Measurements from ENCODE around the gene TSHZ2. TPM values are rescaled to one million over a fixed set of nuclear protein-coding genes. Genes with fewer than 3 reads are reported as not detected.

Gene TSHZ2
- total and polyA plus RNA-seq, 2 of the 4 experiments (the other 2 are of a cell fraction), result under 0.01 to 0.02 TPM

GRCh38 chr20:53498341-53498740, 526.2 kb downstream of the TSHZ2 start:
- Histone ChIP-seq H3K18ac (ENCODE audit: low read depth, low read length) (no peak overlapping the region), H2BK120ac (ENCODE audit: low read depth, low read length) (no peak overlapping the region), H4K91ac (ENCODE audit: insufficient read depth, low read depth, low read length) (no peak overlapping the region), H2AFZ (replicated peaks; ENCODE audit: low read length, poor library complexity) (no peak overlapping the region), H3K56ac (ENCODE audit: extremely low read depth, insufficient read depth, low read length) (no peak overlapping the region), H3K9ac (ENCODE audit: low read depth, low read length) (no peak overlapping the region), H2BK15ac (ENCODE audit: low read depth, low read length) (no peak overlapping the region), H2AK9ac (replicated peaks; ENCODE audit: low read depth, low read length, poor library complexity) (no peak overlapping the region), H3K9me1 (ENCODE audit: insufficient read depth, low read length) (no peaks in the 10 kb centered on the region), H3K9me3 (ENCODE audit: control insufficient read depth, insufficient read depth, low read length) (no peaks in the 10 kb centered on the region), H3K4ac (ENCODE audit: low read depth, low read length) (no peak overlapping the region), H4K8ac (ENCODE audit: low read depth in 2 of 2, low read length in 2 of 2) (no peak overlapping the region), H3K4me3 (ENCODE audit: insufficient read depth, low read depth, low read length) (no peak overlapping the region), H3K27ac (ENCODE audit: insufficient read depth, low read length) (no peak overlapping the region), H3K27me3 (ENCODE audit: control insufficient read depth, insufficient read depth, low read length) (no peaks in the 10 kb centered on the region), H3K14ac (replicated peaks; ENCODE audit: low read depth, low read length) (no peak overlapping the region), H4K5ac (ENCODE audit: low read depth, low read length) (no peak overlapping the region), H3K36me3 (ENCODE audit: control insufficient read depth, insufficient read depth, low read length) (no peaks in the 10 kb centered on the region), H3K23ac (ENCODE audit: low read depth, low read length) (no peak overlapping the region), H3K79me1 (ENCODE audit: low read depth in 1 of 2, low read length in 2 of 2) (no peaks in the 10 kb centered on the region), H3K4me1 (ENCODE audit: control insufficient read depth, insufficient read depth, low read length) (no peaks in the 10 kb centered on the region), H2BK20ac (ENCODE audit: low read depth, low read length) (no peak overlapping the region), H2AK5ac (ENCODE audit: low read depth, low read length) (no peak overlapping the region), H3K4me2 (ENCODE audit: low read depth, low read length) (no peak overlapping the region), H2BK5ac (ENCODE audit: low read depth, low read length, poor library complexity, severe bottlenecking) (no peak overlapping the region), H4K20me1 (ENCODE audit: insufficient read depth, low read length) (no peaks in the 10 kb centered on the region)
- no peak for ATAC-seq (ENCODE audit: low read depth)
- in situ Hi-C loops (cut with MboI; ENCODE audit: low sequenced_read_pairs) (no loop called here), dilution Hi-C loops (cut with HindIII; ENCODE audit: low sequenced_read_pairs, unreplicated experiment) (no loop called here), intact Hi-C loops (cut with micrococcal nuclease) (no loop called here)
- 67% methylated on average over 1 of the region's 5 CpGs; no CpG with 5 or more reads in 1 of the 2 experiments for WGBS, 2 experiments (ENCODE audit: extremely low coverage in 2 of 2, insufficient read length in 1 of 2)
- ChIA-PET POLR2A (ENCODE audit: unreplicated experiment) (no interaction called here), CTCF (no interaction called here)
- no peak for DNase-seq
- TF ChIP-seq FOS (IDR thresholded peaks at IDR 0.05; ENCODE audit: low read depth, low read length) (no peak), SMC3 (IDR thresholded peaks at IDR 0.05; ENCODE audit: low read depth, low read length) (no peak), NFE2L2 (IDR thresholded peaks at IDR 0.05; ENCODE audit: low read depth, low read length) (no peak), CHD1 (IDR thresholded peaks at IDR 0.05; ENCODE audit: low read depth, low read length) (no peak), MXI1 (IDR thresholded peaks at IDR 0.05; ENCODE audit: borderline replicate concordance, low read depth, low read length) (no peak), BHLHE40 (IDR thresholded peaks at IDR 0.05; ENCODE audit: low read depth, low read length) (no peak), ELK1 (IDR thresholded peaks at IDR 0.05; ENCODE audit: borderline replicate concordance, low read depth, low read length) (no peak), MAFK (IDR thresholded peaks at IDR 0.05; ENCODE audit: low read depth, low read length) (no peak), CTCF (conservative IDR thresholded peaks at IDR 0.05; ENCODE audit: low read depth, low read length) (no peak), RAD21 (IDR thresholded peaks at IDR 0.05; ENCODE audit: low read length) (no peak), USF2 (IDR thresholded peaks at IDR 0.05; ENCODE audit: low read depth, low read length) (no peak), CEBPB (IDR thresholded peaks at IDR 0.05; ENCODE audit: low read depth, low read length) (no peak), RFX5 (IDR thresholded peaks at IDR 0.05; ENCODE audit: low read depth, low read length) (no peak), RCOR1 (IDR thresholded peaks at IDR 0.05; ENCODE audit: insufficient replicate concordance, low read length) (no peak), POLR2A (IDR thresholded peaks at IDR 0.05; ENCODE audit: low read depth, low read length) (no peak), MAZ (IDR thresholded peaks at IDR 0.05; ENCODE audit: borderline replicate concordance, low read depth, low read length) (no peak)
- no TSS peak for BruUV-seq (replicated peaks)

Measured in IMR-90 (cell line).